IMR-90 (cell line): ENCODE results near the gene SLC6A20. TPM values are rescaled to one million over a fixed set of nuclear protein-coding genes. Genes with fewer than 3 reads are reported as not detected.

ENCODE experiments used
- ATAC-seq: fragments of 200-7000 bp; cut with Tn5 transposase; 2 replicates; pipeline ENCODE4 v1.9.1; 2020; ENCODE audit warnings: low read depth, mild to moderate bottlenecking, moderate library complexity
- BruUV-seq: library from RNA; stranded (reverse); fragments of 400-500 nt; replicated peaks from 2 replicates; lab custom pipeline; 2021; lab: Mats Ljungman, UMichigan
- CTCF ChIA-PET: fragments of 300-600 bp; formaldehyde crosslinking; extraction: SDS; loops from one replicate; lab custom pipeline; 2021; ENCODE audit warnings: antibody characterized with exemption; lab: Yijun Ruan, JAX
- POLR2A ChIA-PET: fragments of 300-600 bp; sonication (Branson Sonifier 250); formaldehyde crosslinking; loops from one replicate; lab custom pipeline; 2022; ENCODE audit warnings: antibody characterized with exemption; ENCODE audit not compliant: unreplicated experiment; lab: Charles Lee
- DNase-seq: peaks from one replicate; pipeline ENCODE4 v3.0.0; 2013
- H2AFZ ChIP-seq: replicated peaks from 2 replicates; pipeline ENCODE3; 2013; ENCODE audit warnings: low read length, mild to moderate bottlenecking; ENCODE audit not compliant: poor library complexity
- H2AK5ac ChIP-seq: 2 replicates; pipeline ENCODE4 v1.6.1; 2013; ENCODE audit warnings: low read depth, low read length, inconsistent platforms
- H2AK9ac ChIP-seq: replicated peaks from 2 replicates; pipeline ENCODE3; 2013; ENCODE audit warnings: mild to moderate bottlenecking, low read depth, low read length, moderate library complexity; ENCODE audit not compliant: poor library complexity
- H2BK120ac ChIP-seq: 2 replicates; pipeline ENCODE4 v1.6.1; 2013; ENCODE audit warnings: low read depth, low read length, inconsistent platforms
- H2BK15ac ChIP-seq: 3 replicates; pipeline ENCODE4 v1.6.1; 2013; ENCODE audit warnings: low read depth, low read length, inconsistent platforms
- H2BK20ac ChIP-seq: 2 replicates; pipeline ENCODE4 v1.6.1; 2013; ENCODE audit warnings: low read depth, mild to moderate bottlenecking, inconsistent platforms, low read length, moderate library complexity
- H2BK5ac ChIP-seq: 2 replicates; pipeline ENCODE4 v1.6.1; 2013; ENCODE audit warnings: mild to moderate bottlenecking, low read depth, low read length, inconsistent platforms; ENCODE audit not compliant: poor library complexity, severe bottlenecking
- H3K14ac ChIP-seq: replicated peaks from 2 replicates; pipeline ENCODE4 v1.6.1; 2013; ENCODE audit warnings: low read depth, low read length, inconsistent platforms
- H3K18ac ChIP-seq: 2 replicates; pipeline ENCODE4 v1.6.1; 2013; ENCODE audit warnings: low read depth, low read length, control low read depth
- H3K23ac ChIP-seq: 2 replicates; pipeline ENCODE4 v1.6.1; 2013; ENCODE audit warnings: low read depth, low read length, inconsistent platforms
- H3K27ac ChIP-seq: 2 replicates; pipeline ENCODE4 v1.5.1; 2013; ENCODE audit warnings: mild to moderate bottlenecking, control low read depth, low read length; ENCODE audit not compliant: insufficient read depth
- H3K27me3 ChIP-seq: 2 replicates; pipeline ENCODE4 v1.6.1; 2013; ENCODE audit warnings: low read length; ENCODE audit not compliant: control insufficient read depth, insufficient read depth
- H3K36me3 ChIP-seq: 2 replicates; pipeline ENCODE4 v1.6.1; 2013; ENCODE audit warnings: low read length, mixed read lengths; ENCODE audit not compliant: control insufficient read depth, insufficient read depth
- H3K4ac ChIP-seq: 2 replicates; pipeline ENCODE4 v1.6.1; 2013; ENCODE audit warnings: low read depth, low read length, inconsistent platforms
- H3K4me1 ChIP-seq: 2 replicates; pipeline ENCODE4 v1.6.1; 2013; ENCODE audit warnings: low read length, mixed read lengths; ENCODE audit not compliant: control insufficient read depth, insufficient read depth
- H3K4me2 ChIP-seq: 2 replicates; pipeline ENCODE4 v1.6.1; 2013; ENCODE audit warnings: low read depth, mild to moderate bottlenecking, control low read depth, low read length, moderate library complexity
- H3K4me3 ChIP-seq: 2 replicates; pipeline ENCODE4 v1.5.1; 2013; ENCODE audit warnings: low read depth, mild to moderate bottlenecking, control low read depth, low read length, moderate library complexity; ENCODE audit not compliant: insufficient read depth
- H3K56ac ChIP-seq: 2 replicates; pipeline ENCODE4 v1.6.1; 2013; ENCODE audit warnings: low read length, inconsistent platforms; ENCODE audit not compliant: insufficient read depth; ENCODE audit errors: extremely low read depth
- H3K79me1 ChIP-seq, 2 experiments: 2 replicates each; pipeline ENCODE4 v1.6.1; 2013; ENCODE audit warnings: low read length in 2 of 2, inconsistent platforms in 1 of 2, low read depth in 1 of 2
- H3K9ac ChIP-seq: 2 replicates; pipeline ENCODE4 v1.6.1; 2013; ENCODE audit warnings: low read depth, low read length, control low read depth
- H3K9me1 ChIP-seq: 2 replicates; pipeline ENCODE4 v1.6.1; 2013; ENCODE audit warnings: low read length, inconsistent platforms; ENCODE audit not compliant: insufficient read depth
- H3K9me3 ChIP-seq: 2 replicates; pipeline ENCODE4 v1.6.1; 2013; ENCODE audit warnings: low read length; ENCODE audit not compliant: control insufficient read depth, insufficient read depth
- H4K20me1 ChIP-seq: 2 replicates; pipeline ENCODE4 v1.6.1; 2013; ENCODE audit warnings: low read length, inconsistent platforms; ENCODE audit not compliant: insufficient read depth
- H4K5ac ChIP-seq: 2 replicates; pipeline ENCODE4 v1.6.1; 2013; ENCODE audit warnings: mild to moderate bottlenecking, low read depth, low read length, control low read depth
- H4K8ac ChIP-seq, 2 experiments: 2 replicates each; pipeline ENCODE4 v1.6.1; 2013; ENCODE audit warnings: low read depth in 2 of 2, low read length in 2 of 2, control low read depth in 1 of 2, inconsistent platforms in 1 of 2
- H4K91ac ChIP-seq: 2 replicates; pipeline ENCODE4 v1.6.1; 2013; ENCODE audit warnings: low read depth, low read length, inconsistent platforms; ENCODE audit not compliant: insufficient read depth
- BHLHE40 ChIP-seq: fragments of 150-350 bp; IDR thresholded peaks from 2 replicates; pipeline ENCODE4 v1.6.1; 2016; ENCODE audit warnings: mild to moderate bottlenecking, low read depth, low read length
- CEBPB ChIP-seq: IDR thresholded peaks from 2 replicates; pipeline ENCODE4 v1.6.1; 2012; ENCODE audit warnings: low read depth, low read length, improper control_type of control experiment
- CHD1 ChIP-seq: IDR thresholded peaks from 2 replicates; pipeline ENCODE4 v1.6.1; 2012; ENCODE audit warnings: low read depth, low read length, improper control_type of control experiment
- FOS ChIP-seq: fragments of 150-350 bp; IDR thresholded peaks from 2 replicates; pipeline ENCODE4 v1.6.1; 2016; ENCODE audit warnings: low read depth, low read length
- MAFK ChIP-seq: IDR thresholded peaks from 2 replicates; pipeline ENCODE4 v1.6.1; 2012; ENCODE audit warnings: low read depth, low read length, improper control_type of control experiment
- MAZ ChIP-seq: IDR thresholded peaks from 2 replicates; pipeline ENCODE4 v1.6.1; 2012; ENCODE audit warnings: low read depth, mild to moderate bottlenecking, low read length, improper control_type of control experiment, moderate library complexity, borderline replicate concordance
- MXI1 ChIP-seq: IDR thresholded peaks from 2 replicates; pipeline ENCODE4 v1.6.1; 2012; ENCODE audit warnings: low read depth, mild to moderate bottlenecking, low read length, moderate library complexity, borderline replicate concordance
- NFE2L2 ChIP-seq: fragments of 150-350 bp; IDR thresholded peaks from 2 replicates; pipeline ENCODE4 v1.6.1; 2016; ENCODE audit warnings: low read depth, mild to moderate bottlenecking, low read length
- POLR2A ChIP-seq: IDR thresholded peaks from 2 replicates; pipeline ENCODE4 v1.6.1; 2012; ENCODE audit warnings: mild to moderate bottlenecking, low read depth, low read length
- RAD21 ChIP-seq: IDR thresholded peaks from 2 replicates; pipeline ENCODE4 v1.6.1; 2012; ENCODE audit warnings: low read length, improper control_type of control experiment
- RCOR1 ChIP-seq: IDR thresholded peaks from 2 replicates; pipeline ENCODE4 v1.6.1; 2012; ENCODE audit warnings: mild to moderate bottlenecking, low read length, improper control_type of control experiment; ENCODE audit not compliant: insufficient replicate concordance
- RFX5 ChIP-seq: IDR thresholded peaks from 2 replicates; pipeline ENCODE4 v1.8.0; 2012; ENCODE audit warnings: low read depth, mild to moderate bottlenecking, low read length, moderate library complexity
- SMC3 ChIP-seq: fragments of 150-350 bp; IDR thresholded peaks from 2 replicates; pipeline ENCODE4 v1.6.1; 2016; ENCODE audit warnings: low read depth, mild to moderate bottlenecking, antibody characterized with exemption, low read length, moderate library complexity
- USF2 ChIP-seq: fragments of 150-350 bp; IDR thresholded peaks from 2 replicates; pipeline ENCODE4 v1.6.1; 2017; ENCODE audit warnings: mild to moderate bottlenecking, antibody characterized with exemption, low read length, low read depth
- WGBS, 2 experiments: methylation state at CpG; one replicate each; pipeline versions ENCODE4 v1.1.5 to v1.1.7; 2013; ENCODE audit warnings: missing lambda C conversion rate in 2 of 2; ENCODE audit not compliant: insufficient read length in 1 of 2; ENCODE audit errors: extremely low coverage in 2 of 2; 5-methylcytosine and 5-hydroxymethylcytosine counted together
- dilution Hi-C: fragments of 300-500 bp; cut with HindIII; formaldehyde crosslinking; loops from one replicate; pipeline ENCODE4 v1.14.3; 2018; ENCODE audit warnings: low sequenced_read_pairs; ENCODE audit not compliant: unreplicated experiment
- in situ Hi-C: fragments of 300-500 bp; cut with MboI; formaldehyde crosslinking; loops from 3 replicates; pipeline ENCODE4 v1.14.3; 2019; ENCODE audit warnings: low sequenced_read_pairs, inconsistent platforms, mixed read lengths
- intact Hi-C: fragments of 100-400 bp; cut with micrococcal nuclease; formaldehyde crosslinking; loops from 2 replicates; pipeline ENCODE4 v1.10.0; 2022
- polyA plus RNA-seq, 3 experiments: library from polyadenylated mRNA; depleted of rRNA; stranded (reverse); fragments of >200 nt; gene quantifications; 2 replicates each; pipeline ENCODE4 v1.2.3, GENCODE V29; 2012; ENCODE audit warnings: low replicate concordance in 1 of 3
- total RNA-seq: library from RNA; depleted of rRNA; stranded (reverse); fragments of >200 nt; gene quantifications from 2 replicates; pipeline ENCODE4 v1.2.3, GENCODE V29; 2012
- TF ChIP-seq, protein P1 (sequence below): conservative IDR thresholded peaks from 2 replicates; pipeline ENCODE4 v1.5.1; 2012; ENCODE audit warnings: mild to moderate bottlenecking, low read depth, low read length, improper control_type of control experiment
- TF ChIP-seq, protein P2 (sequence below): fragments of 150-350 bp; IDR thresholded peaks from 2 replicates; pipeline ENCODE4 v1.6.1; 2016; ENCODE audit warnings: low read depth, mild to moderate bottlenecking, low read length, moderate library complexity, borderline replicate concordance

Gene SLC6A20
- total and polyA plus RNA-seq, 2 of the 4 experiments (the other 2 are of a cell fraction), result not detected

GRCh38 chr3:45771166-45771775 is 25.1 kb downstream of the SLC6A20 start:
- no peak overlapping the region for H3K27ac ChIP-seq
- no peak overlapping the region for H3K4ac ChIP-seq
- no peak for ATAC-seq
- 69% methylated on average over 6 of the region's 9 CpGs; no CpG with 5 or more reads in 1 of the 2 experiments for WGBS, 2 experiments
- in situ Hi-C loops (no loop called here), intact Hi-C loops (no loop called here), dilution Hi-C loops (no loop called here)
- no TSS peak for BruUV-seq
- peaks cover under 1% of the 10 kb centered on the region for H3K9me3 ChIP-seq
- H3K18ac ChIP-seq, result no peak overlapping the region
- H3K56ac ChIP-seq, result no peak overlapping the region
- no peaks in the 10 kb centered on the region for H3K4me1 ChIP-seq
- H4K20me1 ChIP-seq, result no peaks in the 10 kb centered on the region
- no peak overlapping the region for H3K4me2 ChIP-seq
- no peak for DNase-seq
- CTCF ChIA-PET, result no interaction called here
- no peak overlapping the region for H3K14ac ChIP-seq
- no peak overlapping the region for H2AK5ac ChIP-seq
- H2AK9ac ChIP-seq, result no peak overlapping the region
- H4K8ac ChIP-seq, result no peak overlapping the region
- H2AFZ ChIP-seq, result no peak overlapping the region
- H3K4me3 ChIP-seq, result no peak overlapping the region
- peaks cover 60% of the 10 kb centered on the region for H3K27me3 ChIP-seq
- no peak overlapping the region for H2BK120ac ChIP-seq
- H3K79me1 ChIP-seq, result no peaks in the 10 kb centered on the region
- no peak overlapping the region for H4K5ac ChIP-seq
- H2BK5ac ChIP-seq, result no peak overlapping the region
- TF ChIP-seq CEBPB, result no peak
- TF ChIP-seq USF2, result no peak
- TF ChIP-seq RFX5, result no peak
- no peak for TF ChIP-seq RAD21
- no peak for TF ChIP-seq FOS
- TF ChIP-seq MXI1, result no peak
- TF ChIP-seq MAFK, result no peak
- no peak for TF ChIP-seq RCOR1
- TF ChIP-seq, protein P1, sequence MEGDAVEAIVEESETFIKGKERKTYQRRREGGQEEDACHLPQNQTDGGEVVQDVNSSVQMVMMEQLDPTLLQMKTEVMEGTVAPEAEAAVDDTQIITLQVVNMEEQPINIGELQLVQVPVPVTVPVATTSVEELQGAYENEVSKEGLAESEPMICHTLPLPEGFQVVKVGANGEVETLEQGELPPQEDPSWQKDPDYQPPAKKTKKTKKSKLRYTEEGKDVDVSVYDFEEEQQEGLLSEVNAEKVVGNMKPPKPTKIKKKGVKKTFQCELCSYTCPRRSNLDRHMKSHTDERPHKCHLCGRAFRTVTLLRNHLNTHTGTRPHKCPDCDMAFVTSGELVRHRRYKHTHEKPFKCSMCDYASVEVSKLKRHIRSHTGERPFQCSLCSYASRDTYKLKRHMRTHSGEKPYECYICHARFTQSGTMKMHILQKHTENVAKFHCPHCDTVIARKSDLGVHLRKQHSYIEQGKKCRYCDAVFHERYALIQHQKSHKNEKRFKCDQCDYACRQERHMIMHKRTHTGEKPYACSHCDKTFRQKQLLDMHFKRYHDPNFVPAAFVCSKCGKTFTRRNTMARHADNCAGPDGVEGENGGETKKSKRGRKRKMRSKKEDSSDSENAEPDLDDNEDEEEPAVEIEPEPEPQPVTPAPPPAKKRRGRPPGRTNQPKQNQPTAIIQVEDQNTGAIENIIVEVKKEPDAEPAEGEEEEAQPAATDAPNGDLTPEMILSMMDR, result no peak
- TF ChIP-seq CHD1, result no peak
- TF ChIP-seq POLR2A, result no peak
- no peak for TF ChIP-seq BHLHE40
- TF ChIP-seq, protein P2, sequence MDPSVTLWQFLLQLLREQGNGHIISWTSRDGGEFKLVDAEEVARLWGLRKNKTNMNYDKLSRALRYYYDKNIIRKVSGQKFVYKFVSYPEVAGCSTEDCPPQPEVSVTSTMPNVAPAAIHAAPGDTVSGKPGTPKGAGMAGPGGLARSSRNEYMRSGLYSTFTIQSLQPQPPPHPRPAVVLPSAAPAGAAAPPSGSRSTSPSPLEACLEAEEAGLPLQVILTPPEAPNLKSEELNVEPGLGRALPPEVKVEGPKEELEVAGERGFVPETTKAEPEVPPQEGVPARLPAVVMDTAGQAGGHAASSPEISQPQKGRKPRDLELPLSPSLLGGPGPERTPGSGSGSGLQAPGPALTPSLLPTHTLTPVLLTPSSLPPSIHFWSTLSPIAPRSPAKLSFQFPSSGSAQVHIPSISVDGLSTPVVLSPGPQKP, result no peak
- no peak for TF ChIP-seq MAZ
- no peak for TF ChIP-seq SMC3
- TF ChIP-seq NFE2L2, result no peak
- H2BK20ac ChIP-seq, result no peak overlapping the region
- no peak overlapping the region for H4K91ac ChIP-seq
- no peak overlapping the region for H2BK15ac ChIP-seq
- no peak overlapping the region for H3K23ac ChIP-seq
- no peaks in the 10 kb centered on the region for H3K9me1 ChIP-seq
- no peak overlapping the region for H3K9ac ChIP-seq
- H3K36me3 ChIP-seq, result no peaks in the 10 kb centered on the region
- POLR2A ChIA-PET, result no interaction called here
